Mucosa of rectum (tissue), 2 donors: ENCODE measurements around the gene ATP6V1C2.
A peak's percentile ranks its signal among the peaks of the same experiment; 100 is the strongest.

Source experiments
- H3K27ac ChIP-seq, 2 donors: one replicate each; pipeline ENCODE4 v1.7.0; 2013; ENCODE audit warnings: inconsistent platforms in 2 of 2, low read depth in 2 of 2, low read length in 2 of 2
- H3K27me3 ChIP-seq, 2 donors: one replicate each; pipeline ENCODE4 v1.7.0; 2013; ENCODE audit warnings: low read length in 2 of 2; ENCODE audit not compliant: control insufficient read depth in 2 of 2, insufficient read depth in 2 of 2
- H3K36me3 ChIP-seq, 2 donors: one replicate each; pipeline ENCODE4 v1.7.0; 2013; ENCODE audit warnings: low read length in 2 of 2; ENCODE audit not compliant: control insufficient read depth in 2 of 2, insufficient read depth in 2 of 2
- H3K4me1 ChIP-seq, 2 donors: one replicate each; pipeline ENCODE4 v1.7.0; 2013; ENCODE audit warnings: low read length in 2 of 2, mild to moderate bottlenecking in 1 of 2; ENCODE audit not compliant: control insufficient read depth in 2 of 2, insufficient read depth in 2 of 2
- H3K4me3 ChIP-seq, 2 donors: one replicate each; pipeline ENCODE4 v1.7.0; 2013; ENCODE audit warnings: low read length in 2 of 2
- H3K9ac ChIP-seq, 2 donors: one replicate each; pipeline ENCODE4 v1.7.0; 2013; ENCODE audit warnings: low read length in 2 of 2, low read depth in 1 of 2, mild to moderate bottlenecking in 1 of 2
- H3K9me3 ChIP-seq, 2 donors: one replicate each; pipeline ENCODE4 v1.7.0; 2013; ENCODE audit warnings: low read length in 2 of 2; ENCODE audit not compliant: control insufficient read depth in 2 of 2
- donor health status: healthy.
- donor health status: Normal muscosa, but diverticular disease.

The ATP6V1C2 gene

DNA sequence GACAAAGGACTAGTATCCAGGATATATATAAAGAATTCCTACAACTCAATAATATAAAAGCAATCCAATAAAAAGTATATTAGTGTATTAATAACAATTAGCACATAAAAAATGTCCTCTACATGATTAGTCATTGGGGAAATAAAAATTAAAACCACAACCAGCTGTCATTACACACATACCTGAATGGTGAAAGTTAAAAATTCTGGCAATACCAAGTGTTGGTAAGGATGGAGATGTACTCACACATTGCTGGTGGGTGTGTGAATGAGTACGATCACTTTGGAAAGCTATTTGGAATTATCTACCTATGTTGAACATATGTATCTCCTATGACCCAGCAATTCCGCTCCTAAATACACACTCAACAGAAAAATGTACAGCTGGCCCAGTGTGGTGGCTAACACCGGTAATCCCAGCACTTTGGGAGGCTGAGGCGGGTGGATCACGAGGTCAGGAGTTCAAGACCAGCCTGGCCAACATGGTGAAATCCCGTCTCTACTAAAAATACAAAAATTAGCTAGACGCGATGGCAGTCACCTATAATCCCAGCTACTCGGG lies 17.3 kb upstream of the ATP6V1C2 start:
- no peaks in the 10 kb centered on the region for H3K4me1 ChIP-seq
- H3K27me3 ChIP-seq, result peaks cover 2 to 3% of the 10 kb centered on the region in 2 donors
- H3K27ac ChIP-seq, result no peak overlapping the region
- no peak overlapping the region for H3K4me3 ChIP-seq
- no peak overlapping the region for H3K9ac ChIP-seq
- no peaks in the 10 kb centered on the region for H3K36me3 ChIP-seq
- no peaks in the 10 kb centered on the region for H3K9me3 ChIP-seq

DNA sequence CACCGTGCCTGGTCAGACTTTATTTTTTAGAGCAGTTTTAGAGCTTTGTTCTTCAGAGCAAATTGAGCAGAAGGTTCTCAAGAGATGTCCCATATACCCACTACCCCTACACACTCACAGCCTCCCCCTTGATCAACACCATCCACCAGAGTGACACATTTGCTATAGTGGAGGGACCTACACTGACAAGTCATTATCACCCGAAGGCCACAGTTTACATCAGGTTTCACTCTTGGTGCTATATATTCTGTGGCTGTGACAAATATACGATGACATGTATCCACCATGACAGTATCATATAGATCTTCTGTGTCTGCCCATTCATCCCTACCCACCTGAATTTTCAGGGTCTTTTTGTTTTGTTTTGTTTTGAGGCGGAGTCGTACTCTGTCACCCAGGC lies 15.4 kb upstream of the ATP6V1C2 start:
- H3K27me3 ChIP-seq, result peaks cover 2 to 6% of the 10 kb centered on the region in 2 donors
- H3K4me1 ChIP-seq, result no peaks in the 10 kb centered on the region
- no peaks in the 10 kb centered on the region for H3K9me3 ChIP-seq
- H3K36me3 ChIP-seq, result no peaks in the 10 kb centered on the region
- no peak overlapping the region for H3K9ac ChIP-seq
- H3K27ac ChIP-seq, result no peak overlapping the region
- H3K4me3 ChIP-seq, result no peak overlapping the region

DNA sequence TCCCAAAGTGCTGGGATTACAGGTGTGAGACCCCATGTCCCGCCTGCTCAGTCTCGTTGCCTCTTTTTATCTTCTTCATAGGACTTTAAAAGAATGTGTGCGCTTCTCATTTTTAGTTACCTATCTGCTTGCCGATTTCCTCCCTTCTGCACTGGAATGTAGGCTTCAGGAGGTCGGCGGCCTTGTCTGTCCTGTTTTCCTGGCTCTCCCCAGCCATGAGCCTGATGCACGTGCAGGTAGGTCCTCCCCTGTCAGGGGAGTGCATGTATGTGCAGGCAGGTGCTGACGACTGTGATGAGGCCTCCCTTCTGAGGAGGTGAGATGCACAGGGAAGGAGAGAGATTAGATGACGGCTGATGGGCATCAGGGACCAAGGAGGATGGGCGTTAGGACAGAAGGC lies 13.6 kb upstream of the ATP6V1C2 start:
- Histone ChIP-seq H3K27me3 (peaks cover 2 to 6% of the 10 kb centered on the region in 2 donors), H3K27ac (no peak overlapping the region), H3K36me3 (no peaks in the 10 kb centered on the region), H3K4me1 (no peaks in the 10 kb centered on the region), H3K4me3 (no peak overlapping the region), H3K9me3 (no peaks in the 10 kb centered on the region), H3K9ac (no peak overlapping the region)

- Histone ChIP-seq H3K27ac (no peak overlapping the region), H3K4me1 (no peaks in the 10 kb centered on the region), H3K36me3 (no peaks in the 10 kb centered on the region), H3K4me3 (no peak overlapping the region), H3K27me3 (peaks cover 2 to 6% of the 10 kb centered on the region in 2 donors), H3K9me3 (no peaks in the 10 kb centered on the region), H3K9ac (no peak overlapping the region)
These were observed 12.0 kb upstream of the ATP6V1C2 start for GRCh38 chr2:10709290-10709939.

- H3K36me3 ChIP-seq, result no peaks in the 10 kb centered on the region
- peaks cover 2 to 6% of the 10 kb centered on the region in 2 donors for H3K27me3 ChIP-seq
- H3K9me3 ChIP-seq, result no peaks in the 10 kb centered on the region
- no peak overlapping the region for H3K4me3 ChIP-seq
- H3K27ac ChIP-seq, result no peak overlapping the region
- no peak overlapping the region for H3K9ac ChIP-seq
- no peaks in the 10 kb centered on the region for H3K4me1 ChIP-seq
These were observed 9.1 kb upstream of the ATP6V1C2 start for GRCh38 chr2:10712185-10712809.

GRCh38 chr2:10716581-10716980 lies 4.8 kb upstream of the ATP6V1C2 start:
- Histone ChIP-seq H3K27me3 (peaks cover 9 to 13% of the 10 kb centered on the region in 2 donors), H3K27ac (no peak overlapping the region), H3K4me3 (no peak overlapping the region), H3K36me3 (no peaks in the 10 kb centered on the region), H3K4me1 (peaks cover 0 to 6% of the 10 kb centered on the region in 2 donors), H3K9me3 (no peaks in the 10 kb centered on the region), H3K9ac (no peak overlapping the region)

- no peak overlapping the region for H3K4me3 ChIP-seq
- peaks cover 3 to 12% of the 10 kb centered on the region in 2 donors for H3K4me1 ChIP-seq
- H3K27ac ChIP-seq, result no peak overlapping the region
- peaks cover 19 to 21% of the 10 kb centered on the region in 2 donors for H3K27me3 ChIP-seq
- H3K9ac ChIP-seq, result no peak overlapping the region
- no peaks in the 10 kb centered on the region for H3K9me3 ChIP-seq
- no peaks in the 10 kb centered on the region for H3K36me3 ChIP-seq
These were observed 3.8 kb upstream of the ATP6V1C2 start for GRCh38 chr2:10717628-10718027.

- H3K9ac ChIP-seq, result no peak overlapping the region
- peaks cover 28 to 33% of the 10 kb centered on the region in 2 donors for H3K27me3 ChIP-seq
- H3K27ac ChIP-seq, result no peak overlapping the region
- no peak overlapping the region for H3K4me3 ChIP-seq
- peaks cover 3 to 12% of the 10 kb centered on the region in 2 donors for H3K4me1 ChIP-seq
- no peaks in the 10 kb centered on the region for H3K9me3 ChIP-seq
- H3K36me3 ChIP-seq, result no peaks in the 10 kb centered on the region
These were observed 1.1 kb upstream of the ATP6V1C2 start for GRCh38 chr2:10720306-10720705.

- Histone ChIP-seq H3K9ac (peak overlapping the region in 1 of 2 donors; percentile 37), H3K27ac (no peak overlapping the region), H3K36me3 (no peaks in the 10 kb centered on the region), H3K4me3 (peak overlapping the region; percentile 44 to 62), H3K4me1 (peaks cover 3 to 12% of the 10 kb centered on the region in 2 donors), H3K27me3 (peaks cover 28 to 33% of the 10 kb centered on the region in 2 donors), H3K9me3 (no peaks in the 10 kb centered on the region)
These were observed 459 bp upstream of the ATP6V1C2 start for GRCh38 chr2:10720947-10721395.

DNA sequence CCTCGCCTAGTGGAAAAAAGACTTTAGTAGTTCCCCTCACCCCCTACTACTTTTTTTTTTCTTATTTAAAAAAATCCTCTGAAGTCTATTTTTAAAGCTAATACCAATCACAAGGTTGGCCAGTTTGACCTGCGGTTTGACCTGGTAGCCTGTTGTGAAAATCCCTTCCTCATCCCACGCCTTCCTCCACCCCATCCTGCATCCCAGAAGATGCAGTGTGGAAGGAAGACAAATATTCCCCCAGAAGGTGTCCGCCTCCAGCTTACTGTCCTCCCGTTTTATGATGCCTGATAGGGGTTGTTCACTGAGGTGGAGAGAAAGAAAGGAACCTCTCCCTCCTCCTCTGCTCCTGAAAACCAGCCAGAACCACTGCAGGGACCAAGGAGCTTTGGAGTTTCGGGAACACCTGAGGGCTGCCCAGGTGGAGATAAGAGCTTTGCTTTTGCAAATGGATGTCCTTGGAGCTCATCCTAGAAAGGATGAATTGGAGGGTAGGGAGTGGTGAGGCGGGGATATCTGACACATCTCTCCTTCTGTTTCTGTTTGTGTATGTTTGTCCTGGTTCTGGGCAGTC lies 909 bp downstream of the ATP6V1C2 start:
- H3K27me3 ChIP-seq, result peaks cover 28 to 33% of the 10 kb centered on the region in 2 donors
- H3K4me1 ChIP-seq, result peaks cover 3 to 12% of the 10 kb centered on the region in 2 donors
- H3K27ac ChIP-seq, result no peak overlapping the region
- H3K9me3 ChIP-seq, result no peaks in the 10 kb centered on the region
- H3K36me3 ChIP-seq, result no peaks in the 10 kb centered on the region
- no peak overlapping the region for H3K9ac ChIP-seq
- peak overlapping the region; percentile 61 to 67 for H3K4me3 ChIP-seq
